ENCODE data around the gene TRPM3. TPM values are rescaled to one million over a fixed set of nuclear protein-coding genes. Genes with fewer than 3 reads are reported as not detected.

The TRPM3 gene
- total RNA-seq, 1 experiment from 2014 or later, result 5.4 TPM

GRCh38 chr9:70563431-70564204 lies 557.8 kb downstream of the TRPM3 start:
- POLR2A ChIA-PET, result no interaction called here

DNA sequence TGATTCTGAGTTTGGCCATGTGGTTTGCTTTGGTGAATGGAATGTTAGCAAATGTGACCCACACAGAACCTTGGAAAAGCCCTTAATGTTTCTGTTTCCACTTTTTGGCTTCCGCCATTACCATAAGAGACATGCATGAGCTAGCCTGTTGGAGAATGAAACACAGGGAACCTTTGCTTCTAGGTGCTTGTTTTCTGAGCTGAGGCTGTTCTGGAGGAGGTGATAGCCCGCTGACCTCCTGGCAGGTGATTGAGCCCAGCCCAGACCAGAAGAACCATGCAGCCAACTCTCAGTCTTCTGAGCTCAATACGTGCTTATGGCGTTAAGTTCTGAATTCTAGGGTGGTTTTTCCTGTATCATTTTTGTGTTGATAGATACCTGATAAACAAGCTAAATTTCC lies 558.4 kb downstream of the TRPM3 start:
- no peak for ATAC-seq
- Mint-ChIP-seq H3K27ac (no peak overlapping the region), H3K27me3 (ENCODE audit: low read depth) (peaks cover 4% of the 10 kb centered on the region; the same call in 1 of the 2 replicates), H3K36me3 (no peaks in the 10 kb centered on the region), H3K4me1 (peaks cover 30% of the 10 kb centered on the region), H3K9me3 (no peaks in the 10 kb centered on the region), H3K4me3 (no peak overlapping the region)
- TF ChIP-seq CTCF (IDR thresholded peaks at IDR 0.05) (no peak), CREB1 (CRISPR knock-in tag; IDR thresholded peaks at IDR 0.05) (no peak), ZNF671 (CRISPR knock-in tag; IDR thresholded peaks at IDR 0.05) (no peak), NR1H2 (CRISPR knock-in tag; IDR thresholded peaks at IDR 0.05) (no peak), ATF1 (CRISPR knock-in tag; IDR thresholded peaks at IDR 0.05) (no peak), FOXK1 (CRISPR knock-in tag; IDR thresholded peaks at IDR 0.05) (no peak), KAT7 (CRISPR knock-in tag; IDR thresholded peaks at IDR 0.05; ENCODE audit: borderline replicate concordance) (no peak), TEAD1 (CRISPR knock-in tag; IDR thresholded peaks at IDR 0.05) (no peak), TEAD4 (CRISPR knock-in tag; IDR thresholded peaks at IDR 0.05) (no peak), GABPB1 (CRISPR knock-in tag; IDR thresholded peaks at IDR 0.05) (no peak), ZMAT4 (CRISPR knock-in tag; IDR thresholded peaks at IDR 0.05) (no peak)
- TF ChIP-seq, protein P1, sequence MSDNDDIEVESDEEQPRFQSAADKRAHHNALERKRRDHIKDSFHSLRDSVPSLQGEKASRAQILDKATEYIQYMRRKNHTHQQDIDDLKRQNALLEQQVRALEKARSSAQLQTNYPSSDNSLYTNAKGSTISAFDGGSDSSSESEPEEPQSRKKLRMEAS (CRISPR knock-in tag; IDR thresholded peaks at IDR 0.05), result no peak
- TF ChIP-seq, protein P2, sequence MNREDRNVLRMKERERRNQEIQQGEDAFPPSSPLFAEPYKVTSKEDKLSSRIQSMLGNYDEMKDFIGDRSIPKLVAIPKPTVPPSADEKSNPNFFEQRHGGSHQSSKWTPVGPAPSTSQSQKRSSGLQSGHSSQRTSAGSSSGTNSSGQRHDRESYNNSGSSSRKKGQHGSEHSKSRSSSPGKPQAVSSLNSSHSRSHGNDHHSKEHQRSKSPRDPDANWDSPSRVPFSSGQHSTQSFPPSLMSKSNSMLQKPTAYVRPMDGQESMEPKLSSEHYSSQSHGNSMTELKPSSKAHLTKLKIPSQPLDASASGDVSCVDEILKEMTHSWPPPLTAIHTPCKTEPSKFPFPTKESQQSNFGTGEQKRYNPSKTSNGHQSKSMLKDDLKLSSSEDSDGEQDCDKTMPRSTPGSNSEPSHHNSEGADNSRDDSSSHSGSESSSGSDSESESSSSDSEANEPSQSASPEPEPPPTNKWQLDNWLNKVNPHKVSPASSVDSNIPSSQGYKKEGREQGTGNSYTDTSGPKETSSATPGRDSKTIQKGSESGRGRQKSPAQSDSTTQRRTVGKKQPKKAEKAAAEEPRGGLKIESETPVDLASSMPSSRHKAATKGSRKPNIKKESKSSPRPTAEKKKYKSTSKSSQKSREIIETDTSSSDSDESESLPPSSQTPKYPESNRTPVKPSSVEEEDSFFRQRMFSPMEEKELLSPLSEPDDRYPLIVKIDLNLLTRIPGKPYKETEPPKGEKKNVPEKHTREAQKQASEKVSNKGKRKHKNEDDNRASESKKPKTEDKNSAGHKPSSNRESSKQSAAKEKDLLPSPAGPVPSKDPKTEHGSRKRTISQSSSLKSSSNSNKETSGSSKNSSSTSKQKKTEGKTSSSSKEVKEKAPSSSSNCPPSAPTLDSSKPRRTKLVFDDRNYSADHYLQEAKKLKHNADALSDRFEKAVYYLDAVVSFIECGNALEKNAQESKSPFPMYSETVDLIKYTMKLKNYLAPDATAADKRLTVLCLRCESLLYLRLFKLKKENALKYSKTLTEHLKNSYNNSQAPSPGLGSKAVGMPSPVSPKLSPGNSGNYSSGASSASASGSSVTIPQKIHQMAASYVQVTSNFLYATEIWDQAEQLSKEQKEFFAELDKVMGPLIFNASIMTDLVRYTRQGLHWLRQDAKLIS (CRISPR knock-in tag; IDR thresholded peaks at IDR 0.05; ENCODE audit: borderline replicate concordance), result no peak
- TF ChIP-seq, protein P3, sequence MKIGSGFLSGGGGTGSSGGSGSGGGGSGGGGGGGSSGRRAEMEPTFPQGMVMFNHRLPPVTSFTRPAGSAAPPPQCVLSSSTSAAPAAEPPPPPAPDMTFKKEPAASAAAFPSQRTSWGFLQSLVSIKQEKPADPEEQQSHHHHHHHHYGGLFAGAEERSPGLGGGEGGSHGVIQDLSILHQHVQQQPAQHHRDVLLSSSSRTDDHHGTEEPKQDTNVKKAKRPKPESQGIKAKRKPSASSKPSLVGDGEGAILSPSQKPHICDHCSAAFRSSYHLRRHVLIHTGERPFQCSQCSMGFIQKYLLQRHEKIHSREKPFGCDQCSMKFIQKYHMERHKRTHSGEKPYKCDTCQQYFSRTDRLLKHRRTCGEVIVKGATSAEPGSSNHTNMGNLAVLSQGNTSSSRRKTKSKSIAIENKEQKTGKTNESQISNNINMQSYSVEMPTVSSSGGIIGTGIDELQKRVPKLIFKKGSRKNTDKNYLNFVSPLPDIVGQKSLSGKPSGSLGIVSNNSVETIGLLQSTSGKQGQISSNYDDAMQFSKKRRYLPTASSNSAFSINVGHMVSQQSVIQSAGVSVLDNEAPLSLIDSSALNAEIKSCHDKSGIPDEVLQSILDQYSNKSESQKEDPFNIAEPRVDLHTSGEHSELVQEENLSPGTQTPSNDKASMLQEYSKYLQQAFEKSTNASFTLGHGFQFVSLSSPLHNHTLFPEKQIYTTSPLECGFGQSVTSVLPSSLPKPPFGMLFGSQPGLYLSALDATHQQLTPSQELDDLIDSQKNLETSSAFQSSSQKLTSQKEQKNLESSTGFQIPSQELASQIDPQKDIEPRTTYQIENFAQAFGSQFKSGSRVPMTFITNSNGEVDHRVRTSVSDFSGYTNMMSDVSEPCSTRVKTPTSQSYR (CRISPR knock-in tag; IDR thresholded peaks at IDR 0.05), result no peak
- no peak for DNase-seq (ENCODE audit: low spot score)
- POLR2A ChIA-PET, result no interaction called here
- CTCF ChIA-PET, result interaction anchor here (0.6 to 1.6 kb wide), 2 partner anchors 39 to 84 kb away, joined by 3 to 4 read pairs; no protein-coding TSS in a partner anchor

More at GRCh38 chr9:70563431-70564204, 557.8 kb downstream of the TRPM3 start:
- peaks cover 4% of the 10 kb centered on the region; the same call in 1 of the 2 replicates for H3K27me3 Mint-ChIP-seq (ENCODE audit: low read depth)
- no peaks in the 10 kb centered on the region for H3K36me3 Mint-ChIP-seq
- H3K27ac Mint-ChIP-seq, result no peak overlapping the region; the same call in 1 of the 2 replicates
- ATAC-seq, result no peak
- no peak for DNase-seq (ENCODE audit: low spot score)
- H3K4me3 Mint-ChIP-seq, result no peak overlapping the region
- no peak for TF ChIP-seq ATF1 (CRISPR knock-in tag; IDR thresholded peaks at IDR 0.05)
- TF ChIP-seq, protein P4, sequence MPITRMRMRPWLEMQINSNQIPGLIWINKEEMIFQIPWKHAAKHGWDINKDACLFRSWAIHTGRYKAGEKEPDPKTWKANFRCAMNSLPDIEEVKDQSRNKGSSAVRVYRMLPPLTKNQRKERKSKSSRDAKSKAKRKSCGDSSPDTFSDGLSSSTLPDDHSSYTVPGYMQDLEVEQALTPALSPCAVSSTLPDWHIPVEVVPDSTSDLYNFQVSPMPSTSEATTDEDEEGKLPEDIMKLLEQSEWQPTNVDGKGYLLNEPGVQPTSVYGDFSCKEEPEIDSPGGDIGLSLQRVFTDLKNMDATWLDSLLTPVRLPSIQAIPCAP (CRISPR knock-in tag; IDR thresholded peaks at IDR 0.05), result no peak
- TF ChIP-seq, protein P5, sequence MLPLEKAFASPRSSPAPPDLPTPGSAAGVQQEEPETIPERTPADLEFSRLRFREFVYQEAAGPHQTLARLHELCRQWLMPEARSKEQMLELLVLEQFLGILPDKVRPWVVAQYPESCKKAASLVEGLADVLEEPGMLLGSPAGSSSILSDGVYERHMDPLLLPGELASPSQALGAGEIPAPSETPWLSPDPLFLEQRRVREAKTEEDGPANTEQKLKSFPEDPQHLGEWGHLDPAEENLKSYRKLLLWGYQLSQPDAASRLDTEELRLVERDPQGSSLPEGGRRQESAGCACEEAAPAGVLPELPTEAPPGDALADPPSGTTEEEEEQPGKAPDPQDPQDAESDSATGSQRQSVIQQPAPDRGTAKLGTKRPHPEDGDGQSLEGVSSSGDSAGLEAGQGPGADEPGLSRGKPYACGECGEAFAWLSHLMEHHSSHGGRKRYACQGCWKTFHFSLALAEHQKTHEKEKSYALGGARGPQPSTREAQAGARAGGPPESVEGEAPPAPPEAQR (CRISPR knock-in tag; IDR thresholded peaks at IDR 0.05), result no peak
- H3K9me3 Mint-ChIP-seq, result no peaks in the 10 kb centered on the region
- peaks cover 30% of the 10 kb centered on the region for H3K4me1 Mint-ChIP-seq
- CTCF ChIA-PET, result interaction anchor here (1.6 kb wide), 1 partner anchor 39 kb away, joined by 4 read pairs; no protein-coding TSS in a partner anchor

Data from WTC11 (cell line).